HepG2 (cell line): ENCODE data around the gene IL1A. TPM values are rescaled to one million over a fixed set of nuclear protein-coding genes. Genes with fewer than 3 reads are reported as not detected.

ENCODE experiments used
- ARNT2 ChIP-seq: sonication (generic); formaldehyde crosslinking; IDR thresholded peaks from 2 replicates; pipeline ENCODE4 v1.8.0; 2022; ENCODE audit warnings: mild to moderate bottlenecking, low read depth, missing genetic modification reagents, moderate library complexity
- ATM ChIP-seq: fragments of 450-650 bp; IDR thresholded peaks from 2 replicates; pipeline ENCODE4 v1.7.1; 2017; ENCODE audit warnings: mild to moderate bottlenecking, borderline replicate concordance
- ATRX ChIP-seq: sonication (generic); formaldehyde crosslinking; IDR thresholded peaks from 2 replicates; pipeline ENCODE4 v1.4.0; 2020; ENCODE audit warnings: missing genetic modification reagents, borderline replicate concordance
- FOSL1 ChIP-seq: sonication (generic); formaldehyde crosslinking; IDR thresholded peaks from 2 replicates; pipeline ENCODE4 v1.9.0; 2021; ENCODE audit warnings: missing genetic modification reagents, borderline replicate concordance
- HOXA5 ChIP-seq: sonication (generic); formaldehyde crosslinking; IDR thresholded peaks from 2 replicates; pipeline ENCODE4 v1.4.0; 2020; ENCODE audit warnings: missing genetic modification reagents
- IKZF4 ChIP-seq: sonication (generic); formaldehyde crosslinking; IDR thresholded peaks from 2 replicates; pipeline ENCODE4 v1.5.1; 2020; ENCODE audit warnings: borderline replicate concordance, mild to moderate bottlenecking, low read depth, missing genetic modification reagents; ENCODE audit errors: not compliant biosample characterization
- KAT7 ChIP-seq: IDR thresholded peaks from 2 replicates; pipeline ENCODE4 v1.6.1; 2018; ENCODE audit warnings: borderline replicate concordance, missing compliant biosample characterization
- MAFK ChIP-seq, 2 experiments: IDR thresholded peaks in 1 of 2; conservative IDR thresholded peaks in 1 of 2; 2 replicates each; pipeline ENCODE4 v1.6.1; 2011; ENCODE audit warnings: improper control_type of control experiment in 2 of 2, low read length in 2 of 2
- MBD4 ChIP-seq: IDR thresholded peaks from 2 replicates; pipeline ENCODE4 v1.6.1; 2012; ENCODE audit warnings: low read length, inconsistent platforms, borderline replicate concordance
- NFIC ChIP-seq: IDR thresholded peaks from 2 replicates; pipeline ENCODE4 v1.6.1; 2012; ENCODE audit warnings: mild to moderate bottlenecking, low read length, inconsistent platforms
- PAWR ChIP-seq: sonication (generic); formaldehyde crosslinking; IDR thresholded peaks from 2 replicates; pipeline ENCODE4 v1.4.0; 2020; ENCODE audit warnings: missing genetic modification reagents, mild to moderate bottlenecking, borderline replicate concordance
- SMAD3 ChIP-seq: sonication (generic); formaldehyde crosslinking; IDR thresholded peaks from 2 replicates; pipeline ENCODE4 v1.4.0; 2020; ENCODE audit warnings: missing genetic modification reagents
- ZBTB38 ChIP-seq: sonication (generic); formaldehyde crosslinking; IDR thresholded peaks from 2 replicates; pipeline ENCODE4 v1.5.1; 2020; ENCODE audit warnings: mild to moderate bottlenecking, missing genetic modification reagents
- ZNF235 ChIP-seq: sonication (generic); formaldehyde crosslinking; IDR thresholded peaks from 2 replicates; pipeline ENCODE4 v1.8.1; 2023; ENCODE audit warnings: mild to moderate bottlenecking, missing genetic modification reagents, borderline replicate concordance
- ZNF260 ChIP-seq: sonication (generic); formaldehyde crosslinking; IDR thresholded peaks from 2 replicates; pipeline ENCODE4 v1.4.0; 2020; ENCODE audit warnings: missing genetic modification reagents, low read depth, mild to moderate bottlenecking, borderline replicate concordance
- ZNF292 ChIP-seq: sonication (generic); formaldehyde crosslinking; IDR thresholded peaks from 2 replicates; pipeline ENCODE4 v1.8.1; 2022; ENCODE audit warnings: mild to moderate bottlenecking, low read depth, missing genetic modification reagents, borderline replicate concordance
- ZNF432 ChIP-seq: sonication (generic); formaldehyde crosslinking; IDR thresholded peaks from 2 replicates; pipeline ENCODE4 v1.5.0; 2020; ENCODE audit warnings: missing genetic modification reagents, mild to moderate bottlenecking, borderline replicate concordance
- ZNF883 ChIP-seq: sonication (generic); formaldehyde crosslinking; IDR thresholded peaks from 2 replicates; pipeline ENCODE4 v1.5.1; 2020; ENCODE audit warnings: mild to moderate bottlenecking, missing genetic modification reagents; ENCODE audit errors: not compliant biosample characterization
- polyA plus RNA-seq, 8 experiments: library from polyadenylated mRNA; depleted of rRNA in 3 of 8; stranded (reverse) in 7 of 8; unstranded in 1 of 8; fragments of >200 nt; fragmentation: Illumina TruSeq in 4 of 8; extraction: Trizol in 4 of 8; gene quantifications; 2 replicates each; pipeline versions ENCODE4 v1.2.1 to v1.2.3, GENCODE V29; 2011 to 2016; ENCODE audit warnings: low read depth in 4 of 8, missing spikeins in 1 of 8, mixed read lengths in 1 of 8; ENCODE audit not compliant: insufficient read depth in 1 of 8
- total RNA-seq, 5 experiments: library from RNA; depleted of rRNA; stranded (reverse); fragments of >200 nt; fragmentation: Illumina TruSeq; extraction: Trizol; gene quantifications; 2 replicates each; pipeline ENCODE4 v1.2.3, GENCODE V29; 2016; ENCODE audit warnings: low read depth in 1 of 5
- TF ChIP-seq, protein P1 (sequence below): sonication (generic); formaldehyde crosslinking; IDR thresholded peaks from 2 replicates; pipeline ENCODE4 v1.8.1; 2023; ENCODE audit warnings: missing genetic modification reagents, mild to moderate bottlenecking, borderline replicate concordance
- TF ChIP-seq, protein P2 (sequence below): sonication (generic); formaldehyde crosslinking; IDR thresholded peaks from 2 replicates; pipeline ENCODE4 v1.4.0; 2020; ENCODE audit warnings: missing genetic modification reagents, borderline replicate concordance
- TF ChIP-seq, protein P3 (sequence below): sonication (generic); formaldehyde crosslinking; IDR thresholded peaks from 2 replicates; pipeline ENCODE4 v1.5.1; 2020; ENCODE audit warnings: mild to moderate bottlenecking, missing genetic modification reagents, moderate library complexity
- TF ChIP-seq, protein P4 (sequence below): sonication (generic); formaldehyde crosslinking; IDR thresholded peaks from 2 replicates; pipeline ENCODE4 v1.4.0; 2020; ENCODE audit warnings: low read depth, mild to moderate bottlenecking, missing genetic modification reagents
- TF ChIP-seq, protein P5 (sequence below): sonication (generic); formaldehyde crosslinking; IDR thresholded peaks from 2 replicates; pipeline ENCODE4 v1.5.0; 2020; ENCODE audit warnings: missing genetic modification reagents

The IL1A gene
- total and polyA plus RNA-seq, 2 of the 13 experiments (the other 11 are each of a cell fraction or from before 2014, with no cell fraction given): not detected

GRCh38 chr2:112724591-112725525 lies 59.4 kb downstream of the IL1A start (continued):
- no peak for TF ChIP-seq NFIC
- TF ChIP-seq SMAD3 (CRISPR knock-in tag): no peak
- TF ChIP-seq ZNF432 (CRISPR knock-in tag): no peak
- TF ChIP-seq ZNF235 (CRISPR knock-in tag): no peak
- no peak for TF ChIP-seq ATRX (CRISPR knock-in tag)
- TF ChIP-seq, protein P1, sequence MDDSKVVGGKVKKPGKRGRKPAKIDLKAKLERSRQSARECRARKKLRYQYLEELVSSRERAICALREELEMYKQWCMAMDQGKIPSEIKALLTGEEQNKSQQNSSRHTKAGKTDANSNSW (CRISPR knock-in tag): no peak
- peak; percentile 47; the same call in 1 of the 2 replicates for TF ChIP-seq HOXA5 (CRISPR knock-in tag)
- TF ChIP-seq, protein P2, sequence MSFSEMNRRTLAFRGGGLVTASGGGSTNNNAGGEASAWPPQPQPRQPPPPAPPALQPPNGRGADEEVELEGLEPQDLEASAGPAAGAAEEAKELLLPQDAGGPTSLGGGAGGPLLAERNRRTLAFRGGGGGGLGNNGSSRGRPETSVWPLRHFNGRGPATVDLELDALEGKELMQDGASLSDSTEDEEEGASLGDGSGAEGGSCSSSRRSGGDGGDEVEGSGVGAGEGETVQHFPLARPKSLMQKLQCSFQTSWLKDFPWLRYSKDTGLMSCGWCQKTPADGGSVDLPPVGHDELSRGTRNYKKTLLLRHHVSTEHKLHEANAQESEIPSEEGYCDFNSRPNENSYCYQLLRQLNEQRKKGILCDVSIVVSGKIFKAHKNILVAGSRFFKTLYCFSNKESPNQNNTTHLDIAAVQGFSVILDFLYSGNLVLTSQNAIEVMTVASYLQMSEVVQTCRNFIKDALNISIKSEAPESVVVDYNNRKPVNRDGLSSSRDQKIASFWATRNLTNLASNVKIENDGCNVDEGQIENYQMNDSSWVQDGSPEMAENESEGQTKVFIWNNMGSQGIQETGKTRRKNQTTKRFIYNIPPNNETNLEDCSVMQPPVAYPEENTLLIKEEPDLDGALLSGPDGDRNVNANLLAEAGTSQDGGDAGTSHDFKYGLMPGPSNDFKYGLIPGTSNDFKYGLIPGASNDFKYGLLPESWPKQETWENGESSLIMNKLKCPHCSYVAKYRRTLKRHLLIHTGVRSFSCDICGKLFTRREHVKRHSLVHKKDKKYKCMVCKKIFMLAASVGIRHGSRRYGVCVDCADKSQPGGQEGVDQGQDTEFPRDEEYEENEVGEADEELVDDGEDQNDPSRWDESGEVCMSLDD (CRISPR knock-in tag): no peak
- no peak for TF ChIP-seq ARNT2 (CRISPR knock-in tag)
- TF ChIP-seq ZNF292: no peak; the same call in 1 of the 2 replicates
- 0 out of 2 replicates have a peak, but pooled peaks have one; percentile 30 for TF ChIP-seq ZNF260 (CRISPR knock-in tag)
- no peak for TF ChIP-seq MBD4
- TF ChIP-seq, protein P3, sequence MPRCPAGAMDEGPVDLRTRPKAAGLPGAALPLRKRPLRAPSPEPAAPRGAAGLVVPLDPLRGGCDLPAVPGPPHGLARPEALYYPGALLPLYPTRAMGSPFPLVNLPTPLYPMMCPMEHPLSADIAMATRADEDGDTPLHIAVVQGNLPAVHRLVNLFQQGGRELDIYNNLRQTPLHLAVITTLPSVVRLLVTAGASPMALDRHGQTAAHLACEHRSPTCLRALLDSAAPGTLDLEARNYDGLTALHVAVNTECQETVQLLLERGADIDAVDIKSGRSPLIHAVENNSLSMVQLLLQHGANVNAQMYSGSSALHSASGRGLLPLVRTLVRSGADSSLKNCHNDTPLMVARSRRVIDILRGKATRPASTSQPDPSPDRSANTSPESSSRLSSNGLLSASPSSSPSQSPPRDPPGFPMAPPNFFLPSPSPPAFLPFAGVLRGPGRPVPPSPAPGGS (CRISPR knock-in tag): no peak
- TF ChIP-seq ZNF883 (CRISPR knock-in tag): no peak
- no peak for TF ChIP-seq MAFK (conservative IDR thresholded peaks at IDR 0.05 in 1 of 2, IDR thresholded peaks at IDR 0.05 in 1 of 2; ENCODE audit: low read length in 2 of 2)
- TF ChIP-seq IKZF4: no peak
- no peak for TF ChIP-seq FOSL1 (CRISPR knock-in tag)
- no peak for TF ChIP-seq PAWR (CRISPR knock-in tag)
- TF ChIP-seq, protein P4, sequence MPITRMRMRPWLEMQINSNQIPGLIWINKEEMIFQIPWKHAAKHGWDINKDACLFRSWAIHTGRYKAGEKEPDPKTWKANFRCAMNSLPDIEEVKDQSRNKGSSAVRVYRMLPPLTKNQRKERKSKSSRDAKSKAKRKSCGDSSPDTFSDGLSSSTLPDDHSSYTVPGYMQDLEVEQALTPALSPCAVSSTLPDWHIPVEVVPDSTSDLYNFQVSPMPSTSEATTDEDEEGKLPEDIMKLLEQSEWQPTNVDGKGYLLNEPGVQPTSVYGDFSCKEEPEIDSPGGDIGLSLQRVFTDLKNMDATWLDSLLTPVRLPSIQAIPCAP (CRISPR knock-in tag): no peak
- no peak for TF ChIP-seq ATM
- no peak for TF ChIP-seq KAT7 (CRISPR knock-in tag)
- TF ChIP-seq, protein P5, sequence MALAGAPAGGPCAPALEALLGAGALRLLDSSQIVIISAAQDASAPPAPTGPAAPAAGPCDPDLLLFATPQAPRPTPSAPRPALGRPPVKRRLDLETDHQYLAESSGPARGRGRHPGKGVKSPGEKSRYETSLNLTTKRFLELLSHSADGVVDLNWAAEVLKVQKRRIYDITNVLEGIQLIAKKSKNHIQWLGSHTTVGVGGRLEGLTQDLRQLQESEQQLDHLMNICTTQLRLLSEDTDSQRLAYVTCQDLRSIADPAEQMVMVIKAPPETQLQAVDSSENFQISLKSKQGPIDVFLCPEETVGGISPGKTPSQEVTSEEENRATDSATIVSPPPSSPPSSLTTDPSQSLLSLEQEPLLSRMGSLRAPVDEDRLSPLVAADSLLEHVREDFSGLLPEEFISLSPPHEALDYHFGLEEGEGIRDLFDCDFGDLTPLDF (CRISPR knock-in tag): no peak
- no peak for TF ChIP-seq ZBTB38 (CRISPR knock-in tag)
